Naive thymus-derived CD8-positive, alpha-beta T cell (primary cell): ENCODE results near the gene PTP4A1. TPM values are rescaled to one million over a fixed set of nuclear protein-coding genes. Genes with fewer than 3 reads are reported as not detected.
"Not testable (repeated sequence)": the region's sequence is repeated elsewhere in the genome, so short reads cannot be mapped to it uniquely, and the experiment has no call there.

Experiments
- ATAC-seq, 2 donors: fragments of 150-1000 bp; cut with Tn5 transposase in 1 of 2; sonication (Bioruptor Pico), chemical (Tn5 transposase) in 1 of 2; 1 replicate in 1 of 2; 2 replicates in 1 of 2; pipeline ENCODE4 v1.10.0; 2021; ENCODE audit warnings: mild to moderate bottlenecking in 2 of 2, moderate library complexity in 2 of 2
- POLR2A ChIA-PET: fragments of 350-600 bp; sonication (Branson Sonifier 250); formaldehyde crosslinking; loops from one replicate; lab custom pipeline; 2021; ENCODE audit warnings: antibody characterized with exemption; lab: Charles Lee
- DNase-seq, 10 donors: peaks; one replicate each; pipeline versions ENCODE4 v3.0.0 to v3.0.0-alpha.2; 2020 to 2022
- H3K27ac Mint-ChIP-seq, 10 donors: one replicate each; pipeline ENCODE4 v1.8.0; 2020 to 2022; ENCODE audit warnings: mild to moderate bottlenecking in 10 of 10, mixed read lengths in 10 of 10, moderate library complexity in 4 of 10, inconsistent platforms in 1 of 10
- H3K27me3 Mint-ChIP-seq, 5 donors: one replicate each; pipeline ENCODE4 v1.8.0; 2021 to 2022; ENCODE audit warnings: mixed read lengths in 5 of 5
- H3K36me3 Mint-ChIP-seq, 3 donors: one replicate each; pipeline ENCODE4 v1.8.0; 2020 to 2022; ENCODE audit warnings: mixed read lengths in 3 of 3, mild to moderate bottlenecking in 2 of 3, inconsistent platforms in 1 of 3
- H3K4me1 Mint-ChIP-seq, 4 donors: one replicate each; pipeline ENCODE4 v1.8.0; 2021 to 2022; ENCODE audit warnings: mixed read lengths in 4 of 4
- H3K4me3 Mint-ChIP-seq, 10 donors: one replicate each; pipeline ENCODE4 v1.8.0; 2020 to 2022; ENCODE audit warnings: mild to moderate bottlenecking in 10 of 10, mixed read lengths in 10 of 10, moderate library complexity in 6 of 10, inconsistent platforms in 1 of 10
- H3K9me3 Mint-ChIP-seq, 9 donors: one replicate each; pipeline ENCODE4 v1.8.0; 2020 to 2022; ENCODE audit warnings: mixed read lengths in 9 of 9, mild to moderate bottlenecking in 3 of 9, inconsistent platforms in 1 of 9, moderate library complexity in 1 of 9
- polyA plus RNA-seq, 3 donors: library from polyadenylated mRNA; unstranded; fragments of 300-500 nt; fragmentation: Illumina TruSeq; gene quantifications; one replicate each; pipeline ENCODE4 v1.2.3, GENCODE V29; 2021
- total RNA-seq, 8 experiments: library from RNA in 2 of 8; stranded (reverse) in 2 of 8; gene quantifications; one replicate each; pipeline ENCODE4 v1.2.3 and lab custom pipeline; 2021 to 2026

PTP4A1 gene
- total RNA-seq (10 to 100 TPM; 27.0 to 27.6 TPM), polyA plus RNA-seq (10 to 100 TPM; 36.1 to 53.1 (median 36.9) TPM), total RNA-seq (lab: John Stamatoyannopoulos, UW) (0.64 to 7.9 (median 1.3) reads per million in 6 experiments)

- H3K4me3 Mint-ChIP-seq = peak within 1 kb of the TSS; percentile 88 to 96 (median 93)
- H3K4me1 Mint-ChIP-seq = peaks cover 13 to 42% (median 38%) of the 10 kb centered on the region in 4 donors
- H3K9me3 Mint-ChIP-seq = no peaks in the 10 kb centered on the region
- POLR2A ChIA-PET = interaction anchor here (1.3 to 2.4 kb wide), 2 partner anchors 26 to 63 kb away, joined by 5 to 15 read pairs; partner anchors contain the start of gene PHF3
- DNase-seq (peak; percentile 93 to 99 (median 97)), ATAC-seq (peak; percentile 84 to 88)
- H3K27ac Mint-ChIP-seq = peak within 1 kb of the TSS; percentile 95 to 100 (median 98)
- no peaks in the 10 kb centered on the region for H3K27me3 Mint-ChIP-seq
- H3K36me3 Mint-ChIP-seq = peaks cover 0 to 12% (median 10%) of the 10 kb centered on the region in 3 donors
These were observed at the start of gene PTP4A1, which contains the start of gene LOC128125822 for GRCh38 chr6:63572044-63572746. PTP4A1 (plus strand) TSS chr6:63572480; CDS start chr6:63576881, 4,401 bp downstream. LOC128125822 (plus strand) TSS chr6:63572480.

DNA sequence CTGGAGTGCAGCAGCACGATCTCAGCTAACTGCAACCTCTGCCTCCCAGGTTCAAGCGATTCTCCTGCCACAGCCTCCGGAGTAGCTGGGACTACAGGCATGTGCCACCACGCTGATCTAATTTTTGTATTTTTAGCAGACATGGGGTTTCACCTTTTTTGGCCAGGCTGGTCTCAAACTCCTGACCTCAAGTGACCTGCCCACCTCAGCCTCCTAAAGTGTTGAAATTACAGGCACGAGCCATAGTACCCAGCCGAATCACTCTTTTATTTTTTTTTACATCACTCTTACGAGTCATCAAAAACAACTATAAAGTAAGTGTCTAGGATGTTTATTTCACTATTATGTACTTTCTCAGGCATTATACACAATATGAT, 49.4 kb upstream of the PTP4A1 start:
- ATAC-seq, H3K27ac Mint-ChIP-seq, POLR2A ChIA-PET, H3K9me3 Mint-ChIP-seq, H3K36me3 Mint-ChIP-seq, H3K4me3 Mint-ChIP-seq, DNase-seq, H3K27me3 Mint-ChIP-seq, H3K4me1 Mint-ChIP-seq: not testable (repeated sequence)

DNA sequence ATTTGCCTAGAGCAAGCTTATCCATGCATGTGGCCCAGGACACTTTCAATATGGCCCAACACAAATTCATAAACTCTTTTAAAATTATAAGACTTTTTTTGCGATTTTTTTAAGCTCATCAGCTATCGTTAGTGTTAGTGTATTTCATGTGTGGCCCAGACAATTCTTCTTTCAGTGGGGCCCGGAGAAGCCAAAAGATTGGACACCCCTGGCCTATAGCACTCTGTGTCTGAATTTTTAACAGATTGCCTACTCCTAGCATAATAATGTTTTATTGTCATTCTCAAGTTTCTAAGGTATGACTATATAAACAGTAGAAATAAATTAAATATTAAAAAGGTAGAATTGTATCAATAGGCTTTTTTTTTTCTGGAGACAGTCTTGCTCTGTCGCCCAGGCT, 48.6 kb upstream of the PTP4A1 start:
- peaks cover 0 to 3% (median 0%) of the 10 kb centered on the region in 4 donors for H3K4me1 Mint-ChIP-seq
- DNase-seq (no peak), ATAC-seq (no peak)
- POLR2A ChIA-PET = no interaction called here
- H3K27me3 Mint-ChIP-seq = peaks cover 0 to 4% (median 3%) of the 10 kb centered on the region in 5 donors
- no peaks in the 10 kb centered on the region for H3K36me3 Mint-ChIP-seq
- H3K27ac Mint-ChIP-seq = no peak overlapping the region
- no peak overlapping the region for H3K4me3 Mint-ChIP-seq
- no peaks in the 10 kb centered on the region for H3K9me3 Mint-ChIP-seq

DNA sequence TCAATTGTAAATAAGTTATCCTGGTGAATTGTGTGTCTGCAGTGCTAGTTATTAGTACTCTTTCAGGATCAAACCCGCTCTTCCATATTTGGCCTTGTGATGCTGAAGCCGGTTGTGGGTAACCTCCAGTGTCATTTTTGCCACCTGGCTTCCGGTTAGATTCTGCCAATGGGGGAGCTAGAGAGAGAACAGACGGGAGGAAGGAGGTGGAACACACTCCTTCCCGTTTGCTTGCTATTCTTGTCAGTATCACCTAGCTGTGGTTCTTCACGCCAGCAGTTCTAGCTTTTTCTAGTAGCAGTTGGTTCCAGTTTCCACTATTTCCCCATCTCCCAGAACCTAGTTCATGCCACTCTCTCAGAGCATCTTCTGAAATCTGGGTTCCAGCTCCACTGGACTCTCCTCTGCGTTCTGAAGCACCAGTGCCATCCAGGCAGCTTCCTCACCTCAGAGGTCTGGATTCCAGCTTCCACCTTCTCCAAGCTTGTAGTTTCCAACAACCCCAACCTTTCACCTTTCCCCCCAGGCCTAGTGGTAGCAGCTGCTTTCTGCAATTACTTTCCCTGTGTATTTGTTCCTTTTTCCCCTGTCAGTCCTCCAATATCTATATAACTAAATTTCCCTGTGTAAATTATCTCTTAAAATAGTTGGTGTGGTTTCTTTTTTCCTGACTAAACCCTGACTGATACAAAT, 46.9 kb upstream of the PTP4A1 start:
- Mint-ChIP-seq H3K27me3 (peaks cover 0 to 4% (median 0%) of the 10 kb centered on the region in 5 donors), H3K4me1 (peaks cover 0 to 6% (median 4%) of the 10 kb centered on the region in 4 donors), H3K27ac (peak overlapping the region in 1 of 10 donors; percentile 20), H3K9me3 (no peaks in the 10 kb centered on the region), H3K4me3 (no peak overlapping the region), H3K36me3 (no peaks in the 10 kb centered on the region)
- no peak for DNase-seq
- POLR2A ChIA-PET = no interaction called here
- ATAC-seq = no peak

- Mint-ChIP-seq H3K36me3 (no peaks in the 10 kb centered on the region), H3K27me3 (peaks cover 0 to 1% (median 0%) of the 10 kb centered on the region in 5 donors), H3K4me1 (peaks cover 0 to 6% (median 4%) of the 10 kb centered on the region in 4 donors), H3K4me3 (no peak overlapping the region), H3K9me3 (no peaks in the 10 kb centered on the region), H3K27ac (no peak overlapping the region)
- DNase-seq (no peak), ATAC-seq (no peak)
- POLR2A ChIA-PET = no interaction called here
These were observed 45.3 kb upstream of the PTP4A1 start for GRCh38 chr6:63526931-63527330.

- Mint-ChIP-seq H3K27ac (no peak overlapping the region), H3K27me3 (peaks cover 0 to 1% (median 0%) of the 10 kb centered on the region in 5 donors), H3K9me3 (no peaks in the 10 kb centered on the region), H3K4me3 (no peak overlapping the region), H3K4me1 (peaks cover 0 to 6% (median 4%) of the 10 kb centered on the region in 4 donors), H3K36me3 (no peaks in the 10 kb centered on the region)
- no peak for ATAC-seq
- POLR2A ChIA-PET = no interaction called here
- DNase-seq = no peak
These were observed 44.4 kb upstream of the PTP4A1 start for GRCh38 chr6:63527658-63528514.

DNA sequence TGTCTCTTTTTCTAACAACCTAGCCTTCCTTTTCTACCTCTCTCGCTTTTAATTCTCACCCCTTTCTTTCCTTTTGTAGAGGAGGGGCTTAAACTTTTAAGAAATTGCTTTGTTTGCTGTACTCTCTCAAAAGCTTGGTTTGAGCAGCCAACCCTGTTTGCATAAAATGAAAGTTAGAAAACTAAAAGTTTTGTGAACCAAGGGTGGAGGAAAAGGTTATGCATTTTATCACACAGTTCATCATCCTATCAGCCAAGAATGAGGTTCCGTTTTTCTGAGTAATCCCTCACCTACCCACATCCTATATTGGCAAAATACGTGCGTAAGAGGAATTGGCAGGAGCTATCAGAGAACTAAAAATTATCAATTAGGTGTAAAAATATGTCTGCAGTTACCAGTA, 42.8 kb upstream of the PTP4A1 start:
- H3K4me3 Mint-ChIP-seq = peak overlapping the region in 1 of 10 donors; percentile 50
- peak overlapping the region in 2 of 10 donors; percentile 17 to 85 for H3K27ac Mint-ChIP-seq
- POLR2A ChIA-PET = no interaction called here
- ATAC-seq = no peak
- H3K27me3 Mint-ChIP-seq = peaks cover 0 to 1% (median 0%) of the 10 kb centered on the region in 5 donors
- peaks cover 0 to 6% (median 4%) of the 10 kb centered on the region in 4 donors for H3K4me1 Mint-ChIP-seq
- no peaks in the 10 kb centered on the region for H3K9me3 Mint-ChIP-seq
- no peak for DNase-seq
- no peaks in the 10 kb centered on the region for H3K36me3 Mint-ChIP-seq

- DNase-seq (no peak), ATAC-seq (no peak)
- POLR2A ChIA-PET = no interaction called here
- H3K4me3 Mint-ChIP-seq = no peak overlapping the region
- H3K27me3 Mint-ChIP-seq = peaks cover 0 to 1% (median 0%) of the 10 kb centered on the region in 5 donors
- H3K27ac Mint-ChIP-seq = no peak overlapping the region
- H3K4me1 Mint-ChIP-seq = peaks cover 0 to 6% (median 4%) of the 10 kb centered on the region in 4 donors
- no peaks in the 10 kb centered on the region for H3K36me3 Mint-ChIP-seq
- no peaks in the 10 kb centered on the region for H3K9me3 Mint-ChIP-seq
These were observed 42.1 kb upstream of the PTP4A1 start for GRCh38 chr6:63530182-63530581.

- no peak overlapping the region for H3K27ac Mint-ChIP-seq
- ATAC-seq (no peak), DNase-seq (no peak)
- peaks cover 0 to 6% (median 4%) of the 10 kb centered on the region in 4 donors for H3K4me1 Mint-ChIP-seq
- POLR2A ChIA-PET = no interaction called here
- H3K36me3 Mint-ChIP-seq = no peaks in the 10 kb centered on the region
- H3K9me3 Mint-ChIP-seq = no peaks in the 10 kb centered on the region
- no peak overlapping the region for H3K4me3 Mint-ChIP-seq
- H3K27me3 Mint-ChIP-seq = peaks cover 0 to 1% (median 0%) of the 10 kb centered on the region in 5 donors
These were observed 41.3 kb upstream of the PTP4A1 start for GRCh38 chr6:63530991-63531390.

GRCh38 chr6:63533026-63533425, 39.3 kb upstream of the PTP4A1 start:
- no peak overlapping the region for H3K4me3 Mint-ChIP-seq

GRCh38 chr6:63533952-63534351, 38.3 kb upstream of the PTP4A1 start:
- H3K36me3 Mint-ChIP-seq = no peaks in the 10 kb centered on the region
- H3K4me1 Mint-ChIP-seq = peaks cover 0 to 6% (median 4%) of the 10 kb centered on the region in 4 donors
- no peak for DNase-seq
- POLR2A ChIA-PET = no interaction called here
- H3K27ac Mint-ChIP-seq = no peak overlapping the region
- no peaks in the 10 kb centered on the region for H3K9me3 Mint-ChIP-seq
- H3K27me3 Mint-ChIP-seq = peaks cover 0 to 3% (median 0%) of the 10 kb centered on the region in 5 donors
- H3K4me3 Mint-ChIP-seq = no peak overlapping the region
- no peak for ATAC-seq

More at GRCh38 chr6:63533026-63533425, 39.3 kb upstream of the PTP4A1 start:
- Mint-ChIP-seq H3K27me3 (peaks cover 0 to 3% (median 0%) of the 10 kb centered on the region in 5 donors), H3K36me3 (no peaks in the 10 kb centered on the region), H3K9me3 (no peaks in the 10 kb centered on the region), H3K4me1 (peaks cover 0 to 6% (median 4%) of the 10 kb centered on the region in 4 donors), H3K27ac (no peak overlapping the region)
- ATAC-seq (no peak), DNase-seq (no peak)
- POLR2A ChIA-PET = no interaction called here
